Karpas-422 (cell line): Measurements from ENCODE around the gene CD320. TPM values are rescaled to one million over a fixed set of nuclear protein-coding genes. Genes with fewer than 3 reads are reported as not detected.
"Not testable (repeated sequence)": the region's sequence is repeated elsewhere in the genome, so short reads cannot be mapped to it uniquely, and the experiment has no call there.

Experiments
- DNase-seq: peaks from one replicate; pipeline ENCODE4 v3.0.0-alpha.2; 2015
- H2AFZ ChIP-seq: fragments of 200-600 bp; sonication (generic); 2 replicates; pipeline ENCODE4 v1.6.1; 2014; ENCODE audit warnings: antibody characterized with exemption, low read length, mixed read lengths
- H3K27ac ChIP-seq: fragments of 200-600 bp; sonication (generic); 2 replicates; pipeline ENCODE4 v1.5.1; 2014; ENCODE audit warnings: mild to moderate bottlenecking, low read length, moderate library complexity
- H3K27me3 ChIP-seq: fragments of 200-600 bp; sonication (generic); 2 replicates; pipeline ENCODE4 v1.6.1; 2014; ENCODE audit warnings: low read length, mixed read lengths
- H3K36me3 ChIP-seq: fragments of 200-600 bp; sonication (generic); 2 replicates; pipeline ENCODE4 v1.6.1; 2014; ENCODE audit warnings: low read length, mixed read lengths; ENCODE audit not compliant: insufficient read depth
- H3K4me1 ChIP-seq: fragments of 200-600 bp; sonication (generic); 2 replicates; pipeline ENCODE4 v1.6.1; 2014; ENCODE audit warnings: mild to moderate bottlenecking, low read length, mixed read lengths
- H3K4me2 ChIP-seq: fragments of 200-600 bp; sonication (generic); 2 replicates; pipeline ENCODE4 v1.6.1; 2014; ENCODE audit warnings: low read length, low read depth, mild to moderate bottlenecking; ENCODE audit not compliant: poor library complexity, severe bottlenecking
- H3K4me3 ChIP-seq: fragments of 200-600 bp; sonication (generic); 2 replicates; pipeline ENCODE4 v1.5.1; 2014; ENCODE audit warnings: mild to moderate bottlenecking, antibody characterized with exemption, low read length, mixed read lengths
- H3K79me2 ChIP-seq: fragments of 200-600 bp; sonication (generic); 2 replicates; pipeline ENCODE4 v1.6.1; 2014; ENCODE audit warnings: mild to moderate bottlenecking, low read length, mixed read lengths
- H3K9ac ChIP-seq: fragments of 200-600 bp; sonication (generic); 2 replicates; pipeline ENCODE4 v1.6.0; 2014; ENCODE audit warnings: low read length
- H3K9me2 ChIP-seq: fragments of 200-600 bp; sonication (generic), shearing (Covaris generic); replicated peaks from 2 replicates; pipeline ENCODE4 v1.6.0; 2014; ENCODE audit warnings: mild to moderate bottlenecking, low read length, moderate library complexity; ENCODE audit not compliant: insufficient read depth
- H3K9me3 ChIP-seq: fragments of 300-700, 200-600 bp; sonication (generic); 2 replicates; pipeline ENCODE4 v1.6.1; 2014; ENCODE audit warnings: low read length, mixed read lengths
- H4K20me1 ChIP-seq: fragments of 200-600 bp; sonication (generic); 2 replicates; pipeline ENCODE4 v1.6.1; 2014; ENCODE audit warnings: mild to moderate bottlenecking, antibody characterized with exemption, low read length, low read depth; ENCODE audit not compliant: insufficient read depth
- total RNA-seq: library from RNA; depleted of rRNA; stranded (reverse); fragments of >200 nt; shearing (Covaris generic); gene quantifications from 2 replicates; pipeline ENCODE4 v1.2.3, GENCODE V29; 2014; ENCODE audit warnings: low replicate concordance; rRNA removed

CD320 gene
- total RNA-seq = 16.0 and 29.4 TPM in 2 replicates

- H3K9me3 ChIP-seq = no peaks in the 10 kb centered on the region
- peak within 1 kb of the TSS; percentile 76 for H3K4me2 ChIP-seq
- H3K27me3 ChIP-seq = no peaks in the 10 kb centered on the region
- H4K20me1 ChIP-seq = peaks cover 12% of the 10 kb centered on the region; the same call in 1 of the 2 replicates
- H3K9ac ChIP-seq = peak within 1 kb of the TSS; percentile 86
- peaks cover 13% of the 10 kb centered on the region; the same call in 1 of the 2 replicates for H3K36me3 ChIP-seq
- DNase-seq = peak; percentile 96
- no peak within 1 kb of the TSS; the same call in 1 of the 2 replicates for H2AFZ ChIP-seq
- peaks cover 25% of the 10 kb centered on the region for H3K4me1 ChIP-seq
- H3K27ac ChIP-seq = peak within 1 kb of the TSS; percentile 1; the same call in 1 of the 2 replicates
- peak within 1 kb of the TSS; percentile 71 for H3K4me3 ChIP-seq
- peaks cover 29% of the 10 kb centered on the region for H3K79me2 ChIP-seq
- no peaks in the 10 kb centered on the region for H3K9me2 ChIP-seq
Measured at GRCh38 chr19:8307965-8308866, at the start of gene CD320. Gene CD320 (minus strand): TSS chr19:8308358. CDS start chr19:8308290, 68 bp downstream.

- Histone ChIP-seq H4K20me1 (no peaks in the 10 kb centered on the region), H3K4me3 (no peak overlapping the region), H3K36me3 (no peaks in the 10 kb centered on the region), H2AFZ (no peak overlapping the region), H3K4me1 (no peaks in the 10 kb centered on the region), H3K9ac (no peak overlapping the region), H3K27me3 (no peaks in the 10 kb centered on the region), H3K9me2 (no peaks in the 10 kb centered on the region), H3K9me3 (no peaks in the 10 kb centered on the region), H3K27ac (no peak overlapping the region), H3K4me2 (no peak overlapping the region), H3K79me2 (no peaks in the 10 kb centered on the region)
- no peak for DNase-seq
Measured at GRCh38 chr19:8357007-8357521, 48.9 kb upstream of the CD320 start.

GRCh38 chr19:8355631-8356402 is 47.7 kb upstream of the CD320 start:
- H3K4me2 ChIP-seq = no peak overlapping the region
- no peak for DNase-seq
- H3K79me2 ChIP-seq = no peaks in the 10 kb centered on the region
- no peaks in the 10 kb centered on the region for H3K4me1 ChIP-seq
- no peaks in the 10 kb centered on the region for H3K36me3 ChIP-seq
- no peaks in the 10 kb centered on the region for H4K20me1 ChIP-seq
- H3K9ac ChIP-seq = no peak overlapping the region
- H3K9me3 ChIP-seq = no peaks in the 10 kb centered on the region
- H3K9me2 ChIP-seq = no peaks in the 10 kb centered on the region
- H3K27ac ChIP-seq = no peak overlapping the region
- no peaks in the 10 kb centered on the region for H3K27me3 ChIP-seq
- H2AFZ ChIP-seq = no peak overlapping the region
- H3K4me3 ChIP-seq = no peak overlapping the region

- H3K4me2 ChIP-seq, DNase-seq, H3K4me3 ChIP-seq: not testable (repeated sequence)
Measured at GRCh38 chr19:8352845-8353244, 44.7 kb upstream of the CD320 start.

GRCh38 chr19:8352134-8352827 is 44.1 kb upstream of the CD320 start:
- no peaks in the 10 kb centered on the region for H3K36me3 ChIP-seq
- no peak overlapping the region for H3K9ac ChIP-seq
- H3K27ac ChIP-seq = no peak overlapping the region
- no peaks in the 10 kb centered on the region for H4K20me1 ChIP-seq
- H3K4me1 ChIP-seq = no peaks in the 10 kb centered on the region
- DNase-seq = no peak
- H2AFZ ChIP-seq = no peak overlapping the region
- H3K79me2 ChIP-seq = no peaks in the 10 kb centered on the region
- H3K4me2 ChIP-seq = no peak overlapping the region
- H3K9me2 ChIP-seq = no peaks in the 10 kb centered on the region
- no peaks in the 10 kb centered on the region for H3K9me3 ChIP-seq
- no peaks in the 10 kb centered on the region for H3K27me3 ChIP-seq
- no peak overlapping the region for H3K4me3 ChIP-seq

More at GRCh38 chr19:8352845-8353244, 44.7 kb upstream of the CD320 start:
- H4K20me1 ChIP-seq, H3K9me3 ChIP-seq, H3K9me2 ChIP-seq, H3K27me3 ChIP-seq, H2AFZ ChIP-seq, H3K4me1 ChIP-seq, H3K27ac ChIP-seq, H3K79me2 ChIP-seq, H3K36me3 ChIP-seq, H3K9ac ChIP-seq: not testable (repeated sequence)

- not testable (repeated sequence) for H4K20me1 ChIP-seq, H2AFZ ChIP-seq, DNase-seq, H3K9me3 ChIP-seq, H3K9me2 ChIP-seq, H3K79me2 ChIP-seq, H3K4me2 ChIP-seq, H3K9ac ChIP-seq, H3K27ac ChIP-seq, H3K27me3 ChIP-seq, H3K36me3 ChIP-seq, H3K4me3 ChIP-seq, H3K4me1 ChIP-seq
Measured at GRCh38 chr19:8349629-8350372, 41.6 kb upstream of the CD320 start.

GRCh38 chr19:8343483-8343844 is 35.3 kb upstream of the CD320 start:
- Histone ChIP-seq H3K79me2 (no peaks in the 10 kb centered on the region), H2AFZ (no peak overlapping the region), H3K4me3 (no peak overlapping the region), H3K27ac (no peak overlapping the region), H3K9me3 (no peaks in the 10 kb centered on the region), H3K27me3 (no peaks in the 10 kb centered on the region), H3K4me2 (peak overlapping the region; percentile 59), H3K4me1 (peaks cover 6% of the 10 kb centered on the region), H4K20me1 (no peaks in the 10 kb centered on the region), H3K9me2 (no peaks in the 10 kb centered on the region), H3K36me3 (no peaks in the 10 kb centered on the region), H3K9ac (no peak overlapping the region)
- DNase-seq = no peak
